ENCODE measurements around the gene GPR78. TPM values are rescaled to one million over a fixed set of nuclear protein-coding genes. Genes with fewer than 3 reads are reported as not detected.

Gene GPR78
- total RNA-seq, 1 experiment from 2014 or later: 3.4 TPM

GRCh38 chr4:8540072-8540471, 40.1 kb upstream of the GPR78 start:
- H2AK5ac ChIP-seq (ENCODE audit: insufficient read length, low read length): no peak overlapping the region
- no peaks in the 10 kb centered on the region for H3K79me1 ChIP-seq (ENCODE audit: insufficient read depth, low read depth, low read length, poor library complexity, severe bottlenecking)
- no peak overlapping the region for H2AFZ ChIP-seq (ENCODE audit: low read length)
- no peaks in the 10 kb centered on the region for H3K79me2 ChIP-seq (ENCODE audit: insufficient read depth, low read length)
- H2BK120ac ChIP-seq (ENCODE audit: low read depth, low read length, poor library complexity, severe bottlenecking): no peak overlapping the region
- H3T11ph ChIP-seq (ENCODE audit: low read length): no peak overlapping the region
- no CpG with 5 or more reads among the region's 9 CpGs for WGBS (ENCODE audit: extremely low coverage, insufficient read length, low lambda C conversion rate)
- Mint-ChIP-seq H3K27me3 (ENCODE audit: low read depth) (no peaks in the 10 kb centered on the region), H3K27ac (no peak overlapping the region; a peak in 1 of 7 replicates), H3K36me3 (ENCODE audit: insufficient read depth in 1 of 3, low read depth in 3 of 3) (peaks cover 0 to 5% (median 4%) of the 10 kb centered on the region in 3 experiments; a peak in 4 of 7 replicates), H3K4me1 (peaks cover 8 to 9% of the 10 kb centered on the region in 2 experiments), H3K9me3 (peaks cover 4 to 5% of the 10 kb centered on the region in 2 experiments; a peak in 3 of 5 replicates), H3K4me3 (no peak overlapping the region)
- no peak overlapping the region for H3K56ac ChIP-seq (ENCODE audit: insufficient read length, low read depth, low read length)
- H3K9ac ChIP-seq (ENCODE audit: extremely low read depth, insufficient read length, low read length): no peak overlapping the region
- no peaks in the 10 kb centered on the region for H3K9me3 ChIP-seq (ENCODE audit: control insufficient read depth, low read depth, low read length)
- no peaks in the 10 kb centered on the region for H3K27me3 ChIP-seq (ENCODE audit: insufficient read depth, low read length)
- no peak for DNase-seq
- H4K20me1 ChIP-seq (ENCODE audit: control insufficient read depth, insufficient read depth, insufficient read length): no peaks in the 10 kb centered on the region
- no peak overlapping the region for H4K8ac ChIP-seq (replicated peaks; ENCODE audit: insufficient read length, low read depth, low read length)
- H3K18ac ChIP-seq (ENCODE audit: insufficient read length, low read depth, low read length): no peak overlapping the region
- H3K4me2 ChIP-seq (ENCODE audit: insufficient read depth, insufficient read length, low read length): no peak overlapping the region
- no peak overlapping the region for H3K14ac ChIP-seq (ENCODE audit: insufficient read depth, low read length)
- TF ChIP-seq CTCF (conservative IDR thresholded peaks at IDR 0.05): no peak
- H3K4ac ChIP-seq (ENCODE audit: low read depth, low read length): no peak overlapping the region
- no peak overlapping the region for H2BK5ac ChIP-seq (ENCODE audit: insufficient read length, low read length)
- no peak overlapping the region for H4K5ac ChIP-seq (ENCODE audit: insufficient read length, low read depth, low read length)
- no peak overlapping the region for H4K91ac ChIP-seq (ENCODE audit: insufficient read length, low read depth, low read length)
- H3K23ac ChIP-seq (ENCODE audit: insufficient read length, low read depth, low read length): no peak overlapping the region
- H3K23me2 ChIP-seq (ENCODE audit: insufficient read length, low read depth, low read length, poor library complexity, severe bottlenecking): peaks cover 2% of the 10 kb centered on the region
- H2BK20ac ChIP-seq (ENCODE audit: low read depth, low read length, poor library complexity, severe bottlenecking): no peak overlapping the region
- H3K4me1 ChIP-seq (ENCODE audit: insufficient read depth, low read length): no peaks in the 10 kb centered on the region
- no peak overlapping the region for H2BK12ac ChIP-seq (ENCODE audit: insufficient read length, low read depth, low read length)
- no peak overlapping the region for H2BK15ac ChIP-seq (ENCODE audit: low read depth, low read length)
- H3K27ac ChIP-seq (ENCODE audit: insufficient read length, low read depth, low read length): no peak overlapping the region
